HepG2 (cell line): Measurements from ENCODE around the gene ANKHD1. TPM values are rescaled to one million over a fixed set of nuclear protein-coding genes. Genes with fewer than 3 reads are reported as not detected.

Experiments used
- CEBPG ChIP-seq: IDR thresholded peaks from 2 replicates; pipeline ENCODE4 v1.6.1; 2016
- GTF2F1 ChIP-seq: fragments of 150-350 bp; IDR thresholded peaks from 2 replicates; pipeline ENCODE4 v1.6.1; 2014; ENCODE audit warnings: low read length
- HDAC1 ChIP-seq: sonication (generic); formaldehyde crosslinking; IDR thresholded peaks from 2 replicates; pipeline ENCODE4 v1.5.1; 2020; ENCODE audit warnings: mild to moderate bottlenecking, missing genetic modification reagents
- HNRNPLL ChIP-seq: fragments of 200-400 bp; formaldehyde crosslinking; IDR thresholded peaks from 2 replicates; pipeline ENCODE4 v1.6.1; 2017; ENCODE audit warnings: mild to moderate bottlenecking, low read depth, low read length; ENCODE audit not compliant: poor library complexity, severe bottlenecking
- MLLT10 ChIP-seq: sonication (generic); formaldehyde crosslinking; IDR thresholded peaks from 2 replicates; pipeline ENCODE4 v1.4.0; 2020; ENCODE audit warnings: missing genetic modification reagents
- NR2F6 ChIP-seq, 2 experiments: IDR thresholded peaks; 2 replicates each; pipeline ENCODE4 v1.6.1; 2016; ENCODE audit warnings: antibody characterized with exemption in 1 of 2, mild to moderate bottlenecking in 1 of 2
- SALL2 ChIP-seq: sonication (generic); formaldehyde crosslinking; IDR thresholded peaks from 2 replicates; pipeline ENCODE4 v1.8.1; 2023; ENCODE audit warnings: mild to moderate bottlenecking, missing genetic modification reagents, inconsistent platforms
- SRF ChIP-seq: IDR thresholded peaks from 2 replicates; pipeline ENCODE4 v1.6.1; 2011; ENCODE audit warnings: mild to moderate bottlenecking, low read depth, low read length, moderate library complexity
- ZNF263 ChIP-seq: sonication (generic); formaldehyde crosslinking; IDR thresholded peaks from 2 replicates; pipeline ENCODE4 v1.4.0; 2020; ENCODE audit warnings: missing genetic modification reagents
- ZNF264 ChIP-seq: sonication (generic); formaldehyde crosslinking; IDR thresholded peaks from 2 replicates; pipeline ENCODE4 v1.4.0; 2020; ENCODE audit warnings: missing genetic modification reagents
- ZNF317 ChIP-seq: sonication (generic); formaldehyde crosslinking; IDR thresholded peaks from 2 replicates; pipeline ENCODE4 v1.5.0; 2020; ENCODE audit warnings: mild to moderate bottlenecking, missing genetic modification reagents
- ZNF446 ChIP-seq: sonication (generic); formaldehyde crosslinking; IDR thresholded peaks from 2 replicates; pipeline ENCODE4 v1.5.0; 2020; ENCODE audit warnings: mild to moderate bottlenecking, missing genetic modification reagents
- ZNF530 ChIP-seq: sonication (generic); formaldehyde crosslinking; IDR thresholded peaks from 2 replicates; pipeline ENCODE4 v1.5.0; 2020; ENCODE audit warnings: low read depth, mild to moderate bottlenecking, missing genetic modification reagents
- ZNF567 ChIP-seq: sonication (generic); formaldehyde crosslinking; IDR thresholded peaks from 2 replicates; pipeline ENCODE4 v1.8.1; 2023; ENCODE audit warnings: mild to moderate bottlenecking, missing genetic modification reagents, borderline replicate concordance
- ZNF678 ChIP-seq: sonication (generic); formaldehyde crosslinking; IDR thresholded peaks from 2 replicates; pipeline ENCODE4 v1.4.0; 2020; ENCODE audit warnings: mild to moderate bottlenecking, missing genetic modification reagents
- ZNF839 ChIP-seq: sonication (generic); formaldehyde crosslinking; IDR thresholded peaks from 2 replicates; pipeline ENCODE4 v1.4.0; 2020; ENCODE audit warnings: missing genetic modification reagents, mild to moderate bottlenecking, borderline replicate concordance
- polyA plus RNA-seq, 8 experiments: library from polyadenylated mRNA; depleted of rRNA in 3 of 8; stranded (reverse) in 7 of 8; unstranded in 1 of 8; fragments of >200 nt; fragmentation: Illumina TruSeq in 4 of 8; extraction: Trizol in 4 of 8; gene quantifications; 2 replicates each; pipeline versions ENCODE4 v1.2.1 to v1.2.3, GENCODE V29; 2011 to 2016; ENCODE audit warnings: low read depth in 4 of 8, missing spikeins in 1 of 8, mixed read lengths in 1 of 8; ENCODE audit not compliant: insufficient read depth in 1 of 8
- total RNA-seq, 5 experiments: library from RNA; depleted of rRNA; stranded (reverse); fragments of >200 nt; fragmentation: Illumina TruSeq; extraction: Trizol; gene quantifications; 2 replicates each; pipeline ENCODE4 v1.2.3, GENCODE V29; 2016; ENCODE audit warnings: low read depth in 1 of 5
- TF ChIP-seq, protein P1 (sequence below): IDR thresholded peaks from 2 replicates; pipeline ENCODE4 v1.6.1; 2012; ENCODE audit warnings: low read length, improper control_type of control experiment
- TF ChIP-seq, protein P2 (sequence below): sonication (generic); formaldehyde crosslinking; IDR thresholded peaks from 2 replicates; pipeline ENCODE4 v1.8.0; 2022; ENCODE audit warnings: mild to moderate bottlenecking, missing genetic modification reagents, moderate library complexity
- TF ChIP-seq, protein P3 (sequence below): sonication (generic); formaldehyde crosslinking; IDR thresholded peaks from 2 replicates; pipeline ENCODE4 v1.4.0; 2020; ENCODE audit warnings: missing genetic modification reagents
- TF ChIP-seq, protein P4 (sequence below): sonication (generic); formaldehyde crosslinking; IDR thresholded peaks from 2 replicates; pipeline ENCODE4 v1.5.1; 2020; ENCODE audit warnings: missing genetic modification reagents, mild to moderate bottlenecking, borderline replicate concordance

ANKHD1 gene
- total and polyA plus RNA-seq, 2 of the 13 experiments (the other 11 are each of a cell fraction or from before 2014, with no cell fraction given): 69.9 to 82.0 TPM

DNA sequence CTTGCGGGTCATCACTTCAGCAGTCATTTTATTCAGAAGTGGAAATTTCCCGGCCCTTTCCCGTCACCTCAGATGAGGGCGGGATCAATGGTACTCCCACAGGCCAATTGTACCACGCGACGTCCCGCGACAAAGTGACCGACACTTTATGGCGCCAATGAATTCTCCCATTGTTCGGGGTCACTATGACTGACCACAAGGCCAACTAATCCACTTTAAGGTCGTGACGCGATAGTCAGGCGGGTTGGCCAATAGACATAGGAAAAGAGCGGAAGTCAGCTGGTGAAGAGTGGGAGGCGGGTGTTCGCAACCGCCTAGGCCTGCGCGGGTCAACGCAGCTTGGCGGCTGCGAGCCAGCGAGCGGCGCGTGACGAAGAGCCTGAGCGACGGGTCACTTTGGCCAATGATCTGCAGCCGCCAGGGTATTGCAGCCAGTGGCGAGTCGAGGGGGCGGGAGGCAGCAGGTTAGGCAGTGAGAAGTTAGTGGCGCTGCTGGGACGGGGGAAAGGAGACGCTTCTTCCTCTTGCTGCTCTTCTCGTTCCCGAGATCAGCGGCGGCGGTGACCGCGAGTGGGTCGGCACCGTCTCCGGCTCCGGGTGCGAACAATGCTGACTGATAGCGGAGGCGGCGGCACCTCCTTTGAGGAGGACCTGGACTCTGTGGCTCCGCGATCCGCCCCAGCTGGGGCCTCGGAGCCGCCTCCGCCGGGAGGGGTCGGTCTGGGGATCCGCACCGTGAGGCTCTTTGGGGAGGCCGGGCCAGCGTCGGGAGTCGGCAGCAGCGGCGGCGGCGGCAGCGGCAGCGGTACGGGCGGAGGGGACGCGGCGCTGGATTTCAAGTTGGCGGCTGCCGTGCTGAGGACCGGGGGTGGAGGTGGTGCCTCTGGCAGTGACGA lies at the start of gene ANKHD1 (continued):
- TF ChIP-seq, protein P1, sequence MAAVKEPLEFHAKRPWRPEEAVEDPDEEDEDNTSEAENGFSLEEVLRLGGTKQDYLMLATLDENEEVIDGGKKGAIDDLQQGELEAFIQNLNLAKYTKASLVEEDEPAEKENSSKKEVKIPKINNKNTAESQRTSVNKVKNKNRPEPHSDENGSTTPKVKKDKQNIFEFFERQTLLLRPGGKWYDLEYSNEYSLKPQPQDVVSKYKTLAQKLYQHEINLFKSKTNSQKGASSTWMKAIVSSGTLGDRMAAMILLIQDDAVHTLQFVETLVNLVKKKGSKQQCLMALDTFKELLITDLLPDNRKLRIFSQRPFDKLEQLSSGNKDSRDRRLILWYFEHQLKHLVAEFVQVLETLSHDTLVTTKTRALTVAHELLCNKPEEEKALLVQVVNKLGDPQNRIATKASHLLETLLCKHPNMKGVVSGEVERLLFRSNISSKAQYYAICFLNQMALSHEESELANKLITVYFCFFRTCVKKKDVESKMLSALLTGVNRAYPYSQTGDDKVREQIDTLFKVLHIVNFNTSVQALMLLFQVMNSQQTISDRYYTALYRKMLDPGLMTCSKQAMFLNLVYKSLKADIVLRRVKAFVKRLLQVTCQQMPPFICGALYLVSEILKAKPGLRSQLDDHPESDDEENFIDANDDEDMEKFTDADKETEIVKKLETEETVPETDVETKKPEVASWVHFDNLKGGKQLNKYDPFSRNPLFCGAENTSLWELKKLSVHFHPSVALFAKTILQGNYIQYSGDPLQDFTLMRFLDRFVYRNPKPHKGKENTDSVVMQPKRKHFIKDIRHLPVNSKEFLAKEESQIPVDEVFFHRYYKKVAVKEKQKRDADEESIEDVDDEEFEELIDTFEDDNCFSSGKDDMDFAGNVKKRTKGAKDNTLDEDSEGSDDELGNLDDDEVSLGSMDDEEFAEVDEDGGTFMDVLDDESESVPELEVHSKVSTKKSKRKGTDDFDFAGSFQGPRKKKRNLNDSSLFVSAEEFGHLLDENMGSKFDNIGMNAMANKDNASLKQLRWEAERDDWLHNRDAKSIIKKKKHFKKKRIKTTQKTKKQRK: peak; percentile 96
- TF ChIP-seq ZNF567 (CRISPR knock-in tag) (no peak), SRF (0 out of 2 replicates have a peak, but pooled peaks have one; percentile 26), MLLT10 (CRISPR knock-in tag) (0 out of 2 replicates have a peak, but pooled peaks have one; percentile 8), CEBPG (CRISPR knock-in tag) (peak; percentile 64), NR2F6 (IDR thresholded peaks at IDR 0.05) (peak; percentile 35; the same call in 1 of the 2 replicates), NR2F6 (CRISPR knock-in tag; IDR thresholded peaks at IDR 0.05) (no peak; the same call in 1 of the 2 replicates), SALL2 (CRISPR knock-in tag) (peak; percentile 90; the same call in 1 of the 2 replicates), ZNF317 (CRISPR knock-in tag) (peak; percentile 67; the same call in 1 of the 2 replicates), ZNF263 (CRISPR knock-in tag) (0 out of 2 replicates have a peak, but pooled peaks have one; percentile 61), ZNF446 (CRISPR knock-in tag) (0 out of 2 replicates have a peak, but pooled peaks have one; percentile 52), ZNF530 (CRISPR knock-in tag) (peak; percentile 50; the same call in 1 of the 2 replicates), ZNF839 (CRISPR knock-in tag) (peak; percentile 33; the same call in 1 of the 2 replicates), ZNF678 (CRISPR knock-in tag) (peak; percentile 86; the same call in 1 of the 2 replicates), ZNF264 (0 out of 2 replicates have a peak, but pooled peaks have one; percentile 21), HNRNPLL (peak; percentile 66), HDAC1 (CRISPR knock-in tag) (peak; percentile 52), GTF2F1 (peak; percentile 80; the same call in 1 of the 2 replicates)
- TF ChIP-seq, protein P2, sequence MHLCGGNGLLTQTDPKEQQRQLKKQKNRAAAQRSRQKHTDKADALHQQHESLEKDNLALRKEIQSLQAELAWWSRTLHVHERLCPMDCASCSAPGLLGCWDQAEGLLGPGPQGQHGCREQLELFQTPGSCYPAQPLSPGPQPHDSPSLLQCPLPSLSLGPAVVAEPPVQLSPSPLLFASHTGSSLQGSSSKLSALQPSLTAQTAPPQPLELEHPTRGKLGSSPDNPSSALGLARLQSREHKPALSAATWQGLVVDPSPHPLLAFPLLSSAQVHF (CRISPR knock-in tag): 0 out of 2 replicates have a peak, but pooled peaks have one; percentile 55
- TF ChIP-seq, protein P3, sequence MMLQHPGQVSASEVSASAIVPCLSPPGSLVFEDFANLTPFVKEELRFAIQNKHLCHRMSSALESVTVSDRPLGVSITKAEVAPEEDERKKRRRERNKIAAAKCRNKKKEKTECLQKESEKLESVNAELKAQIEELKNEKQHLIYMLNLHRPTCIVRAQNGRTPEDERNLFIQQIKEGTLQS (CRISPR knock-in tag): peak; percentile 45; the same call in 1 of the 2 replicates
- TF ChIP-seq, protein P4, sequence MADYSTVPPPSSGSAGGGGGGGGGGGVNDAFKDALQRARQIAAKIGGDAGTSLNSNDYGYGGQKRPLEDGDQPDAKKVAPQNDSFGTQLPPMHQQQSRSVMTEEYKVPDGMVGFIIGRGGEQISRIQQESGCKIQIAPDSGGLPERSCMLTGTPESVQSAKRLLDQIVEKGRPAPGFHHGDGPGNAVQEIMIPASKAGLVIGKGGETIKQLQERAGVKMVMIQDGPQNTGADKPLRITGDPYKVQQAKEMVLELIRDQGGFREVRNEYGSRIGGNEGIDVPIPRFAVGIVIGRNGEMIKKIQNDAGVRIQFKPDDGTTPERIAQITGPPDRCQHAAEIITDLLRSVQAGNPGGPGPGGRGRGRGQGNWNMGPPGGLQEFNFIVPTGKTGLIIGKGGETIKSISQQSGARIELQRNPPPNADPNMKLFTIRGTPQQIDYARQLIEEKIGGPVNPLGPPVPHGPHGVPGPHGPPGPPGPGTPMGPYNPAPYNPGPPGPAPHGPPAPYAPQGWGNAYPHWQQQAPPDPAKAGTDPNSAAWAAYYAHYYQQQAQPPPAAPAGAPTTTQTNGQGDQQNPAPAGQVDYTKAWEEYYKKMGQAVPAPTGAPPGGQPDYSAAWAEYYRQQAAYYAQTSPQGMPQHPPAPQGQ (CRISPR knock-in tag): 0 out of 2 replicates have a peak, but pooled peaks have one; percentile 21
